Measurements from ENCODE around the gene TEP1. TPM values are rescaled to one million over a fixed set of nuclear protein-coding genes. Genes with fewer than 3 reads are reported as not detected.

The TEP1 gene
- polyA plus RNA-seq, 3 donors = 2.3 to 78.9 (median 7.1) TPM

DNA sequence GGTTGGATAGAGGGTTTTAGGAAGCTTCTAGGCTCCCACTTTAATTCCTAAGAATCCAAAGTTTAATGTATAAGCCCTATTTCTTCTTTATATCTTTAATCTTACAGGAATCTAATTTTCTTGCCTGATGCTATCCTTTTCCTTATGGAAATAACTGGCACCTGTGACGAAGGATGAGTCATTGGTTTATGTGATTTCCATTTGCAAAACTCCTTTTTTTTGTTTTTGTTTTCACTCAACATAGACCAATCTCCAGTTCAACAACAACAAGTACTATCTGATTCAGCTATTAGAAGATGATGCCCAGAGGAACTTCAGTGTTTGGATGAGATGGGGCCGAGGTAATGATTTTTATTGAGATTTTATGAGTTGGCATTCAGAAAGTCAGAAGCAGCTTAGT, 63.0 kb downstream of the TEP1 start:
- H3K9me3 Mint-ChIP-seq = no peaks in the 10 kb centered on the region
- no peak overlapping the region for H2AFZ ChIP-seq (ENCODE audit: insufficient read depth, low read depth, low read length, poor library complexity, severe bottlenecking)
- H3K27ac ChIP-seq (ENCODE audit: low read depth in 1 of 2, low read length in 2 of 2) = no peak overlapping the region
- intact Hi-C loops (cut with micrococcal nuclease) = no loop called here
- H3K4me1 ChIP-seq (ENCODE audit: control insufficient read depth in 1 of 2, insufficient read depth in 2 of 2, low read length in 2 of 2) = no peaks in the 10 kb centered on the region
- TF ChIP-seq, protein P1, sequence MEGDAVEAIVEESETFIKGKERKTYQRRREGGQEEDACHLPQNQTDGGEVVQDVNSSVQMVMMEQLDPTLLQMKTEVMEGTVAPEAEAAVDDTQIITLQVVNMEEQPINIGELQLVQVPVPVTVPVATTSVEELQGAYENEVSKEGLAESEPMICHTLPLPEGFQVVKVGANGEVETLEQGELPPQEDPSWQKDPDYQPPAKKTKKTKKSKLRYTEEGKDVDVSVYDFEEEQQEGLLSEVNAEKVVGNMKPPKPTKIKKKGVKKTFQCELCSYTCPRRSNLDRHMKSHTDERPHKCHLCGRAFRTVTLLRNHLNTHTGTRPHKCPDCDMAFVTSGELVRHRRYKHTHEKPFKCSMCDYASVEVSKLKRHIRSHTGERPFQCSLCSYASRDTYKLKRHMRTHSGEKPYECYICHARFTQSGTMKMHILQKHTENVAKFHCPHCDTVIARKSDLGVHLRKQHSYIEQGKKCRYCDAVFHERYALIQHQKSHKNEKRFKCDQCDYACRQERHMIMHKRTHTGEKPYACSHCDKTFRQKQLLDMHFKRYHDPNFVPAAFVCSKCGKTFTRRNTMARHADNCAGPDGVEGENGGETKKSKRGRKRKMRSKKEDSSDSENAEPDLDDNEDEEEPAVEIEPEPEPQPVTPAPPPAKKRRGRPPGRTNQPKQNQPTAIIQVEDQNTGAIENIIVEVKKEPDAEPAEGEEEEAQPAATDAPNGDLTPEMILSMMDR (IDR thresholded peaks at IDR 0.05) = no peak
- H3K4me1 Mint-ChIP-seq = no peaks in the 10 kb centered on the region
- H4K20me1 ChIP-seq (ENCODE audit: insufficient read depth, low read length) = no peaks in the 10 kb centered on the region
- WGBS (ENCODE audit: insufficient coverage) = 100% methylated on average over 1 of the region's 2 CpGs
- H3K4me3 Mint-ChIP-seq = no peak overlapping the region
- H3K9ac ChIP-seq (ENCODE audit: insufficient read depth, low read length, poor library complexity, severe bottlenecking) = no peak overlapping the region
- DNase-seq = no peak
- peaks cover 51 to 76% of the 10 kb centered on the region in 2 donors for H3K36me3 Mint-ChIP-seq
- no peak overlapping the region for H3K27ac Mint-ChIP-seq
- H3K9me3 ChIP-seq (replicated peaks in 1 of 2; ENCODE audit: control insufficient read depth in 1 of 2, insufficient read depth in 1 of 2, low read length in 2 of 2) = no peaks in the 10 kb centered on the region
- peaks cover 29 to 75% of the 10 kb centered on the region in 2 donors for H3K36me3 ChIP-seq (replicated peaks in 1 of 2; ENCODE audit: control insufficient read depth in 1 of 2, insufficient read depth in 2 of 2, low read length in 2 of 2)
- H3K27me3 ChIP-seq (ENCODE audit: control insufficient read depth in 2 of 2, insufficient read depth in 2 of 2, low read length in 2 of 2) = no peaks in the 10 kb centered on the region
- no peak overlapping the region for H3K4me3 ChIP-seq (replicated peaks in 1 of 3; ENCODE audit: low read depth in 2 of 3, low read length in 3 of 3)
- H3K79me2 ChIP-seq (ENCODE audit: insufficient read depth, low read length) = no peaks in the 10 kb centered on the region
- H3K27me3 Mint-ChIP-seq (ENCODE audit: low read depth in 3 of 3) = peaks cover 0 to 3% (median 0%) of the 10 kb centered on the region in 3 donors
- no peak overlapping the region for H3K4me2 ChIP-seq (replicated peaks; ENCODE audit: extremely low read depth, low read length, poor library complexity, severe bottlenecking)

DNA sequence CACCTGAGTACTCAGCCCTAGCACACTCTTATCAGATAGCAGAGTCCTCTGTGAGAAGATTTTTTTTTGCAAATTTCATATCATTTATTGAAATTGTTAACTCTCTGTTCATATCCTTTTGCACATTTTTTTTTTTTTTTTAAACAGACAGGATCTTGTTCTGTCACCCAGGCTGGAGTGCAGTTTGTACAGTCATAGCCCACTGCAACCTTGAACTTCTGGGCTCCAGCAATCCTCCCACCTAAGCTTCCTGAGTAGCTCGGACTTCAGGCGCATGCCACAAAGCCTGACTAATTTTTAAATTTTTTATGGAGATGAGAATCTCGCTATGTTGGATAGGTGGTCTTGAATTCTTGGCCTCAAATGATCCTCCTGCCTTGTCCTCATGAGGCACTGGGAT, 65.6 kb downstream of the TEP1 start:
- H3K36me3 Mint-ChIP-seq = peaks cover 31 to 53% of the 10 kb centered on the region in 2 donors
- H3K4me3 ChIP-seq (replicated peaks in 1 of 3; ENCODE audit: low read depth in 2 of 3, low read length in 3 of 3) = no peak overlapping the region
- intact Hi-C loops (cut with micrococcal nuclease) = loop anchor here (10.0 kb wide), 1 partner anchor 107 kb away; the partner anchor contains the start of genes APEX1 (in 2 of the 2) and OSGEP (in 2 of the 2)
- H3K36me3 ChIP-seq (replicated peaks in 1 of 2; ENCODE audit: control insufficient read depth in 1 of 2, insufficient read depth in 2 of 2, low read length in 2 of 2) = peaks cover 13 to 52% of the 10 kb centered on the region in 2 donors
- H2AFZ ChIP-seq (ENCODE audit: insufficient read depth, low read depth, low read length, poor library complexity, severe bottlenecking) = no peak overlapping the region
- DNase-seq = no peak
- no peaks in the 10 kb centered on the region for H3K9me3 ChIP-seq (replicated peaks in 1 of 2; ENCODE audit: control insufficient read depth in 1 of 2, insufficient read depth in 1 of 2, low read length in 2 of 2)
- no peaks in the 10 kb centered on the region for H4K20me1 ChIP-seq (ENCODE audit: insufficient read depth, low read length)
- TF ChIP-seq, protein P1 (IDR thresholded peaks at IDR 0.05) = no peak
- no peak overlapping the region for H3K9ac ChIP-seq (ENCODE audit: insufficient read depth, low read length, poor library complexity, severe bottlenecking)
- H3K4me1 Mint-ChIP-seq = peaks cover 6% of the 10 kb centered on the region
- peaks cover 0 to 3% (median 0%) of the 10 kb centered on the region in 3 donors for H3K27me3 Mint-ChIP-seq (ENCODE audit: low read depth in 3 of 3)
- H3K9me3 Mint-ChIP-seq = no peaks in the 10 kb centered on the region
- H3K4me2 ChIP-seq (replicated peaks; ENCODE audit: extremely low read depth, low read length, poor library complexity, severe bottlenecking) = no peak overlapping the region
- 100% methylated on average over 1 of the region's 3 CpGs for WGBS (ENCODE audit: insufficient coverage)
- H3K27me3 ChIP-seq (ENCODE audit: control insufficient read depth in 2 of 2, insufficient read depth in 2 of 2, low read length in 2 of 2) = no peaks in the 10 kb centered on the region
- H3K27ac ChIP-seq (ENCODE audit: low read depth in 1 of 2, low read length in 2 of 2) = no peak overlapping the region
- no peak overlapping the region for H3K4me3 Mint-ChIP-seq
- no peak overlapping the region for H3K27ac Mint-ChIP-seq
- H3K4me1 ChIP-seq (ENCODE audit: control insufficient read depth in 1 of 2, insufficient read depth in 2 of 2, low read length in 2 of 2) = peaks cover 6% of the 10 kb centered on the region in 2 donors
- H3K79me2 ChIP-seq (ENCODE audit: insufficient read depth, low read length) = peaks cover 12% of the 10 kb centered on the region

All from CD14-positive monocyte (primary cell).